MCF 10A (cell line): ENCODE measurements around the gene AGXT. TPM values are rescaled to one million over a fixed set of nuclear protein-coding genes. Genes with fewer than 3 reads are reported as not detected.
"Not testable (repeated sequence)": the region's sequence is repeated elsewhere in the genome, so short reads cannot be mapped to it uniquely, and the experiment has no call there.

Source experiments
- BruUV-seq: library from RNA; stranded (reverse); fragments of 400-500 nt; replicated peaks from 2 replicates; lab custom pipeline; 2021; lab: Mats Ljungman, UMichigan
- CTCF ChIA-PET: fragments of 300-600 bp; sonication (Branson Sonifier 250); formaldehyde crosslinking; extraction: SDS; loops from one replicate; lab custom pipeline; 2021; ENCODE audit warnings: antibody characterized with exemption, inconsistent platforms; lab: Yijun Ruan, JAX
- POLR2A ChIA-PET: fragments of 300-600, 350-650 bp; sonication (Branson Sonifier 250); formaldehyde crosslinking; extraction: SDS; loops from one replicate; lab custom pipeline; 2020; ENCODE audit warnings: antibody characterized with exemption, inconsistent platforms; lab: Yijun Ruan, JAX
- DNase-seq: peaks from one replicate; pipeline ENCODE4 v3.0.0-alpha.2; 2018; ENCODE audit not compliant: unreplicated experiment
- H3K27ac Mint-ChIP-seq: one replicate; pipeline ENCODE4 v1.8.0; 2022; ENCODE audit warnings: mild to moderate bottlenecking, low read depth, mixed read lengths; ENCODE audit not compliant: unreplicated experiment
- H3K27me3 Mint-ChIP-seq: one replicate; pipeline ENCODE4 v1.8.0; 2022; ENCODE audit warnings: mixed read lengths; ENCODE audit not compliant: insufficient read depth, unreplicated experiment
- H3K36me3 Mint-ChIP-seq: one replicate; pipeline ENCODE4 v1.8.0; 2022; ENCODE audit warnings: mild to moderate bottlenecking, moderate library complexity, mixed read lengths; ENCODE audit not compliant: insufficient read depth, unreplicated experiment
- H3K4me1 Mint-ChIP-seq: one replicate; pipeline ENCODE4 v1.8.0; 2022; ENCODE audit warnings: mixed read lengths; ENCODE audit not compliant: insufficient read depth, unreplicated experiment
- H3K4me3 Mint-ChIP-seq: one replicate; pipeline ENCODE4 v1.8.0; 2022; ENCODE audit warnings: mild to moderate bottlenecking, moderate library complexity, mixed read lengths; ENCODE audit not compliant: unreplicated experiment
- H3K9me3 Mint-ChIP-seq: one replicate; pipeline ENCODE4 v1.8.0; 2022; ENCODE audit warnings: mixed read lengths; ENCODE audit not compliant: unreplicated experiment
- intact Hi-C: fragments of 100-400 bp; cut with micrococcal nuclease; formaldehyde crosslinking; loops from 2 replicates; pipeline ENCODE4 v1.14.1; 2022
- total RNA-seq: library from RNA; stranded (reverse); gene quantifications from 2 replicates; pipeline ENCODE4 v1.2.3, GENCODE V29; 2022
- TF ChIP-seq, protein P1 (sequence below): fragments of 200-600 bp; IDR thresholded peaks from one replicate; pipeline ENCODE4 v1.8.0; 2022; ENCODE audit warnings: antibody characterized with exemption, mild to moderate bottlenecking; ENCODE audit not compliant: unreplicated experiment

Gene AGXT
- total RNA-seq, 1 experiment from 2014 or later: not detected

DNA sequence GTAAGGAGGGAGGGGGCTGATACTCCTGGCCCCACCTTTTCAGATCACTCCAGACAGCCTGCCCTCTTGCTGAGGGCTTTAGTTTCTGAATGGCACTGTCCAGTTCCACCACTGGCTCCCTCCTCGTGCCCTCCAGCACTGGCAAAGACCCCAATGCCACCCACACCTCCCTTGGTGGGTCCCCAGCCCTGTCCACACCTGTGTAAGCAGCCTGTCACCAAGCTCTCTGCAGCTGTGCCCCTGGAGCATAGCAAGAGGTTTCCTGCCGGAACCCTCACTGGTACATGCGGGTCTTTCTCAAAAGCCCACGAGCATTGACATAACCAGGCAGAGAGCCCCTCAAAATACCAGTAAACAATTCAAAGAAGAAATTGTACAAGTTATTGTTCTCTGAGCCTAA is 31.0 kb upstream of the AGXT start:
- BruUV-seq: no TSS peak
- Mint-ChIP-seq H3K9me3 (no peaks in the 10 kb centered on the region), H3K4me3 (no peak overlapping the region), H3K27ac (no peak overlapping the region), H3K4me1 (no peaks in the 10 kb centered on the region), H3K27me3 (peaks cover 54% of the 10 kb centered on the region), H3K36me3 (no peaks in the 10 kb centered on the region)
- ChIA-PET CTCF (interaction anchor here (0.6 to 4.1 kb wide), 3 partner anchors 14 to 324 kb away, joined by 3 to 63 read pairs (median 8); no protein-coding TSS in a partner anchor), POLR2A (interaction anchor here (0.7 kb wide), 1 partner anchor 568 kb away, joined by 3 read pairs; no protein-coding TSS in a partner anchor)
- DNase-seq: no peak
- TF ChIP-seq, protein P1, sequence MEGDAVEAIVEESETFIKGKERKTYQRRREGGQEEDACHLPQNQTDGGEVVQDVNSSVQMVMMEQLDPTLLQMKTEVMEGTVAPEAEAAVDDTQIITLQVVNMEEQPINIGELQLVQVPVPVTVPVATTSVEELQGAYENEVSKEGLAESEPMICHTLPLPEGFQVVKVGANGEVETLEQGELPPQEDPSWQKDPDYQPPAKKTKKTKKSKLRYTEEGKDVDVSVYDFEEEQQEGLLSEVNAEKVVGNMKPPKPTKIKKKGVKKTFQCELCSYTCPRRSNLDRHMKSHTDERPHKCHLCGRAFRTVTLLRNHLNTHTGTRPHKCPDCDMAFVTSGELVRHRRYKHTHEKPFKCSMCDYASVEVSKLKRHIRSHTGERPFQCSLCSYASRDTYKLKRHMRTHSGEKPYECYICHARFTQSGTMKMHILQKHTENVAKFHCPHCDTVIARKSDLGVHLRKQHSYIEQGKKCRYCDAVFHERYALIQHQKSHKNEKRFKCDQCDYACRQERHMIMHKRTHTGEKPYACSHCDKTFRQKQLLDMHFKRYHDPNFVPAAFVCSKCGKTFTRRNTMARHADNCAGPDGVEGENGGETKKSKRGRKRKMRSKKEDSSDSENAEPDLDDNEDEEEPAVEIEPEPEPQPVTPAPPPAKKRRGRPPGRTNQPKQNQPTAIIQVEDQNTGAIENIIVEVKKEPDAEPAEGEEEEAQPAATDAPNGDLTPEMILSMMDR: no peak
- intact Hi-C loops: no loop called here

- intact Hi-C loops: loop anchor here (1.0 kb wide), 2 partner anchors 29 to 325 kb away; no protein-coding TSS in a partner anchor
- CTCF ChIA-PET: interaction anchor here (0.6 to 4.1 kb wide), 17 partner anchors 10 to 717 kb away, joined by 3 to 63 read pairs (median 4); partner anchors contain the start of genes PASK and PPP1R7
- H3K4me1 Mint-ChIP-seq: no peaks in the 10 kb centered on the region
- BruUV-seq: no TSS peak
- no peaks in the 10 kb centered on the region for H3K36me3 Mint-ChIP-seq
- no peak overlapping the region for H3K4me3 Mint-ChIP-seq
- no peak for DNase-seq
- TF ChIP-seq, protein P1: no peak
- peaks cover 72% of the 10 kb centered on the region for H3K27me3 Mint-ChIP-seq
- H3K27ac Mint-ChIP-seq: no peak overlapping the region
- POLR2A ChIA-PET: interaction anchor here (0.7 to 1.0 kb wide), 2 partner anchors 201 to 271 kb away, joined by 3 to 4 read pairs; no protein-coding TSS in a partner anchor
- no peaks in the 10 kb centered on the region for H3K9me3 Mint-ChIP-seq
These were observed 29.2 kb upstream of the AGXT start for GRCh38 chr2:240839152-240840143.

DNA sequence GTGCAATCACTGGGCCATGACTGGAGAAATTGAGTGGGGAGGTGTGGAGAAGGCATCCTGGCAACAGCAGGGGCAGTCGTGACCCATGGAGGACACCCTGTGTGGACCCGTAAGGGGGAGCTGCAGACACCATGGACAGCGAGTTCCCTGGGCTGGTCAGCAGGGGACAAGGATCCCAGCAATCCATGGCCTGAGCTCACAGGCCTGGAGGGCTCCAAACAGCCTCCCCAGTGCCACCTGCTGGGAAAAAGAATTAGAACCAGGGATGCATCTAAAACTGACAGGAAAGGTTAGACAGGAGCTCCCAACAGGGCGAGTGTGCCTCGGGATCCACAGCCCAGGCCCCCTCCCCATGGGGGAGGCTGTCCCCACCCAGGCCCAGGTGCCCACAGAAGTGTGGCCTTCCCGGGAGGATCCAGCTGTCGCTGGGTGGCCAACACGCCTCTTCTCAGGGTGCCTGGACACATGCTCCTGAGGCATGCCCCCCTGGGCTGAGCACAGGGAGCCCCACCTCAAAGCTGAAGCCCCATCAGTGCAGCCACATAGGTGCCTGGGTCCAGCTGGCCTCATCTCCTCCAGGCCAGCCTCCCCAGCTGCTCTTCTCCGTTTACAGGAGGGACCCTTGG is 28.1 kb upstream of the AGXT start:
- Mint-ChIP-seq H3K36me3 (no peaks in the 10 kb centered on the region), H3K27me3 (peaks cover 76% of the 10 kb centered on the region), H3K4me1 (no peaks in the 10 kb centered on the region), H3K4me3 (no peak overlapping the region), H3K27ac (no peak overlapping the region), H3K9me3 (no peaks in the 10 kb centered on the region)
- no TSS peak for BruUV-seq
- ChIA-PET CTCF (interaction anchor here (0.5 to 4.1 kb wide), 29 partner anchors 9 to 993 kb away, joined by 3 to 63 read pairs (median 4); partner anchors contain the start of genes PASK and PPP1R7), POLR2A (interaction anchor here (0.7 to 1.4 kb wide), 4 partner anchors 254 to 279 kb away, joined by 3 to 4 read pairs (median 4); partner anchors contain the start of gene CAPN10)
- TF ChIP-seq, protein P1: peak; percentile 53
- DNase-seq: peak; percentile 70
- intact Hi-C loops: loop anchor here (1.0 kb wide), 2 partner anchors 30 to 326 kb away; no protein-coding TSS in a partner anchor

GRCh38 chr2:240846309-240846708 is 22.3 kb upstream of the AGXT start:
- intact Hi-C loops, H3K27ac Mint-ChIP-seq, H3K4me3 Mint-ChIP-seq, H3K36me3 Mint-ChIP-seq, POLR2A ChIA-PET, H3K4me1 Mint-ChIP-seq, H3K9me3 Mint-ChIP-seq, DNase-seq, BruUV-seq: not testable (repeated sequence)
- CTCF ChIA-PET: interaction anchor here (1.3 kb wide), 1 partner anchor 332 kb away, joined by 3 read pairs; no protein-coding TSS in a partner anchor
- peaks cover 43% of the 10 kb centered on the region for H3K27me3 Mint-ChIP-seq
